GM19240 (cell line): Measurements from ENCODE around the gene C11orf65.

ENCODE experiments used
- DNase-seq: peaks from one replicate; pipeline ENCODE4 v3.0.0; 2011; ENCODE audit warnings: low spot score; ENCODE audit not compliant: insufficient read length

The C11orf65 gene

GRCh38 chr11:108370315-108370714, 97.0 kb downstream of the C11orf65 start:
- no peak for DNase-seq

- no peak for DNase-seq
Measured at GRCh38 chr11:108369064-108369463, 98.3 kb downstream of the C11orf65 start.

DNA sequence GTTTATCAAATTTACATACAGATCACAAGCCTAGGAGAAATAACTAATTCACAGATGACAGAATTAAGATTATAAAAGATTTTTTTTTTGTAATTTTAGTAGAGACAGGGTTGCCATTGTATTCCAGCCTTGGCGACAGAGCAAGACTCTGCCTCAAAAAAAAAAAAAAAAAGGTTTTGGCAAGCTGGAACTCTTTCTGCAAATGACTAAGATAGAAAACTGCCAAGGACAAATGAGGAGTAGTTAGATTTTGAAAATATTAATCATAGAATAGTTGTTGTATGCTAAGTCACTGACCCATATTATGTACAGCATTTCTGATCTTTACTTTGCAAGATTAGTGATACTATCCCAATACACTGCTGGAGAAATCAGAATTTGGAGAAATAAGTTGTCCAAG, 99.2 kb downstream of the C11orf65 start:
- no peak for DNase-seq

DNA sequence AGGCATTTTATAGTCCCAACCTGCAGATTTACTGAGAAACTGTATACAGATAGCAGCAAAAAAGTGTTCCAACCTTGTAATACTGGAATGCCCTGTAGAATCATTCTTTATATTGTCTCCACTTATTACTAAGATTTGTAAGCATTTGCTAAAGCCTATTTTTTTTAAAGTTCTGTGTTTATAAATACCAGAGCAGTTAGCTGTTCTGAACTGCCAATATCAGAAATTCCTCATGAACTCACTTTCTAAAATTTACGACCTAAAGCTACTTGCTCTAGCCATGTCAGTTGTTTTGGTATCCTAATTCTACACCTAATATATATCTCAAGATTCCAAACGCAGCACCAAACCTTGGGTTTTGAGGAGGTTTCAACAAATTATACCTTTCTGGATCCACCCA, 103.2 kb downstream of the C11orf65 start:
- no peak for DNase-seq

DNA sequence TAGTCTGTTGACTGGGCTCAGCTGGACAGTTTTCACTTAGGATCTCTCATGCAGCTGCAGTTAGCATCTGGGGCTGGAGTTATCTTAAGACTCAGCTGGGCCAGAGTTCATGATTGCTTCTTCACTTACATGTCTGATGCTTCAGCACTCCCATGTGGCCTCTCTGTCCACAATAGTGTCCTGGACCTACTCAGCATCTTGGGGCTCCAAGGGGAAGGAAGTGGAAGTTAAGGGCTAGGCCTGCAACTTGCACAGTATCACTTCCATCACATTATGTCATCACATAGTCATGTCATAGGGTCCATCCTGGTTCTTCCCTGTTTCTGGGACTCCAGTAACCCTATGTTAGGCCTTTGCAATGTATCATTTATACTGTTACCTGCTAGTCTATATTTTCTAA, 115.9 kb downstream of the C11orf65 start:
- no peak for DNase-seq

GRCh38 chr11:108346451-108346850, 120.9 kb downstream of the C11orf65 start:
- DNase-seq, result no peak

- DNase-seq, result no peak
Measured at GRCh38 chr11:108345767-108346166, 121.6 kb downstream of the C11orf65 start.

GRCh38 chr11:108343714-108344113, 123.6 kb downstream of the C11orf65 start:
- no peak for DNase-seq

DNA sequence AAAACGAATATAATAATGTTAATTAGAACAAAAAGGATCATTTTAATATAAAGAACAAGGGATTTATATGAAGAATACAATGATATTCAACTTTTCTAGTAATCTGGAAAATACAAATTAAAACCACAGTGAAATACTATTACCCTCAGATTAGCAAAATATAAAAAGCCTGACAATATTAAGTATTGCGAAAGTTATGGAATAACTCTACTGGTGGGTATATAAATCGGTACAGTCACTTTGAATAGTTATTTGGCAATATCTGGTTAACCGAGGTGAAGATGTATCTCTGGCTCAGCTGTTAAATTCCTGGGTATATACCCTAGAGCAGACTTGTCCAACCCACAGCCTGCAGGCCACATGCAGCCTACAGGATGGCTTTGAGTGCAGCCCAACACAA, 125.7 kb downstream of the C11orf65 start:
- no peak for DNase-seq

DNA sequence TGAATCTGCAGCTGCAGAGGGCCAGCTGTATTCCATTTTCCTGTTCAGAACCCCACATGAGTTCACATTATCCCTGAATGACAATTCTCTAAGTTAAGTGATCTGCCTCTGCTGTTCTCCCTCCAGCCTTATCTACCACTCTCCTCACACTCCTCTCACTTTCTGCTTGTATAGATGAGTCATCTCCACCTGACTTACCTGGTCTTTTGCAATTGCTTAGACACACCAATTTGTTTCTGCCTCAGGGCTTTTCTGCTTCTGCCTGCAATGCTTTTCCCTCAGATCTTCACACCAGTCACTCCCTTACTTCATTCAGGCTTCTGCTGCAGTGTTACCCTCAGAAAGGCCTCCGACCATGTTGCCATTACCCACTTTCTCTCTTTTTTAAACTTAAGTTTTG, 126.4 kb downstream of the C11orf65 start:
- no peak for DNase-seq

- no peak for DNase-seq
Measured at GRCh38 chr11:108338750-108339149, 128.6 kb downstream of the C11orf65 start.

GRCh38 chr11:108333403-108333899, 133.9 kb downstream of the C11orf65 start:
- DNase-seq, result no peak
